ENCODE results near the gene CALN1. TPM values are rescaled to one million over a fixed set of nuclear protein-coding genes. Genes with fewer than 3 reads are reported as not detected.

CALN1 gene
- not detected in 2 replicates for total RNA-seq

DNA sequence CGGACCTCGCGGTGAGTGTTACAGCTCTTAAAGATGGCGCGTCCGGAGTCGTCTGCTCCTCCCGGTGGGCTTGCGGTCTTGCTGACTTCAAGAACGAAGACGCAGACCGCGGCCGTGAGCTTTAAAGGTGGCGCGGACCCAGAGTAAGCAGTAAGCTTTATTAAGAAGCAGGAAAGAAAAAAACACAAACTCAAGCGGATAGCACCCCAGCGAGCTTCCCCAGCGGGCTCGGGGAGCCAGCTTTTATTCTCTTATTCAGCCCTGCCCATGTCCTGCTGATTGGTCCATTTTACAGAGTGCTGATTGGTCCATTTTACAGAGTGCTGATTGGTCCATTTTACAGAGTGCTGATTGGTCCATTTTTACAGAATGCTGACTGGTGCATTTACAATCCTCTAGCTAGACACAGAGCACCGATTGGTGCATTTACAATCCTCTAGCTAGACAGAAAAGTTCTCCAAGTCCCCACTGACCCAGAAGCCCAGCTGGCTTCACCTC lies at the start of gene CALN1:
Gene CALN1, minus strand, starts transcription at position 218 of the 498 bp plus-strand sequence.

Small RNA genes lying within 50 kb of the gene (small RNA-seq; reads per million reads assigned to genes)
- not detected for gene AC005011.1
- not detected for gene RNA5SP232
